Esophagus muscularis mucosa (tissue), 4 donors: ENCODE results near the gene RPLP2.

Source experiments
- CTCF ChIP-seq, 3 experiments: fragments of 200-600 bp in 2 of 3; fragments of 450-650 bp in 1 of 3; sonication (generic) in 2 of 3; IDR thresholded peaks; one replicate each; pipeline ENCODE4 v1.5.1; 2017 to 2019; ENCODE audit warnings: antibody characterized with exemption in 3 of 3, mild to moderate bottlenecking in 2 of 3, moderate library complexity in 1 of 3
- EP300 ChIP-seq: sonication (generic); formaldehyde crosslinking; IDR thresholded peaks from one replicate; pipeline ENCODE4 v1.6.1; 2017; ENCODE audit warnings: antibody characterized with exemption
- POLR2A ChIP-seq: fragments of 450-650 bp; IDR thresholded peaks from one replicate; pipeline ENCODE4 v1.6.1; 2017; ENCODE audit warnings: antibody characterized with exemption, moderate library complexity, mild to moderate bottlenecking, low read depth
- POLR2AphosphoS5 ChIP-seq, 2 donors: sonication (generic); formaldehyde crosslinking; IDR thresholded peaks; one replicate each; pipeline ENCODE4 v1.6.1; 2017; ENCODE audit warnings: antibody characterized with exemption in 2 of 2

GRCh38 chr11:761526-762108, 48.1 kb upstream of the RPLP2 start:
- TF ChIP-seq CTCF (IDR thresholded peaks at IDR 0.05) (no peak), POLR2A (no peak), POLR2AphosphoS5 (IDR thresholded peaks at IDR 0.05) (no peak), EP300 (no peak)
